CD4-positive, CD25-positive, alpha-beta regulatory T cell (primary cell): ENCODE measurements around the gene PLTP. TPM values are rescaled to one million over a fixed set of nuclear protein-coding genes. Genes with fewer than 3 reads are reported as not detected.

ENCODE experiments used
- polyA plus RNA-seq, 4 donors: library from polyadenylated mRNA; unstranded; fragments of 300-500 nt; fragmentation: Illumina TruSeq; gene quantifications; one replicate each; pipeline ENCODE4 v1.2.3, GENCODE V29; 2021
- total RNA-seq: library from RNA; stranded (reverse); gene quantifications from one replicate; pipeline ENCODE4 v1.2.3, GENCODE V29; 2022

The PLTP gene
- total and polyA plus RNA-seq, 5 donors from 2014 or later, result 0.67 to 4.6 (median 2.1) TPM; not detected in 1

Other genes starting within 250 kb of the PLTP start
- gene WFDC11, start 241.9 kb downstream of the PLTP start, total RNA-seq, result not detected
- not detected for gene WFDC11, start 241.9 kb downstream of the PLTP start, polyA plus RNA-seq
- gene WFDC13, start 210.1 kb downstream of the PLTP start, total RNA-seq, result not detected
- not detected for gene WFDC13, start 210.1 kb downstream of the PLTP start, polyA plus RNA-seq
- not detected for gene WFDC10B, start 207.1 kb downstream of the PLTP start, total RNA-seq
- not detected for gene WFDC10B, start 207.1 kb downstream of the PLTP start, polyA plus RNA-seq
- not detected for gene SPINT4, start 189.8 kb downstream of the PLTP start, total RNA-seq
- not detected for gene SPINT4, start 189.8 kb downstream of the PLTP start, polyA plus RNA-seq
- gene WFDC3, start 120.3 kb downstream of the PLTP start, total RNA-seq, result not detected
- gene WFDC3, start 120.3 kb downstream of the PLTP start, polyA plus RNA-seq, result not detected
- gene DNTTIP1, start 120.2 kb downstream of the PLTP start, total RNA-seq, result 16.4 TPM
- 10 to 100 TPM; 33.1 to 48.0 (median 45.3) TPM for gene DNTTIP1, start 120.2 kb downstream of the PLTP start, polyA plus RNA-seq
- gene UBE2C, start 99.5 kb downstream of the PLTP start, total RNA-seq, result 1.2 TPM
- gene UBE2C, start 99.5 kb downstream of the PLTP start, polyA plus RNA-seq, result 1 to 10 TPM; 3.4 to 10.0 (median 5.3) TPM
- gene TNNC2, start 84.8 kb downstream of the PLTP start, total RNA-seq, result 1.4 TPM
- gene TNNC2, start 84.8 kb downstream of the PLTP start, polyA plus RNA-seq, result 1 to 10 TPM in 1 of 4 donors, under 1 TPM in 2, not detected in 1; 0.49 to 1.5 (median 0.76) TPM
- 1.6 TPM for gene SNX21, start 78.4 kb downstream of the PLTP start, total RNA-seq
- gene SNX21, start 78.4 kb downstream of the PLTP start, polyA plus RNA-seq, result 1 to 10 TPM in 3 of 4 donors, under 1 TPM in 1; 0.94 to 2.5 (median 1.7) TPM
- 23.9 TPM for gene ACOT8, start 54.8 kb downstream of the PLTP start, total RNA-seq
- 10 to 100 TPM; 43.0 to 50.6 (median 45.7) TPM for gene ACOT8, start 54.8 kb downstream of the PLTP start, polyA plus RNA-seq
- gene ZSWIM3, start 54.5 kb downstream of the PLTP start, total RNA-seq, result 2.0 TPM
- gene ZSWIM3, start 54.5 kb downstream of the PLTP start, polyA plus RNA-seq, result 1 to 10 TPM in 3 of 4 donors, under 1 TPM in 1; 0.90 to 4.2 (median 3.1) TPM
- 7.7 TPM for gene ZSWIM1, start 30.9 kb downstream of the PLTP start, total RNA-seq
- gene ZSWIM1, start 30.9 kb downstream of the PLTP start, polyA plus RNA-seq, result 1 to 10 TPM; 1.3 to 4.3 (median 3.0) TPM
- 0.54 TPM for gene SPATA25, start 24.5 kb downstream of the PLTP start, total RNA-seq
- not detected for gene SPATA25, start 24.5 kb downstream of the PLTP start, polyA plus RNA-seq
- 0.76 TPM for gene NEURL2, start 20.9 kb downstream of the PLTP start, total RNA-seq
- 1 to 10 TPM; 1.4 to 3.0 (median 2.5) TPM for gene NEURL2, start 20.9 kb downstream of the PLTP start, polyA plus RNA-seq
- 104 TPM for gene CTSA, start 20.8 kb downstream of the PLTP start, total RNA-seq
- gene CTSA, start 20.8 kb downstream of the PLTP start, polyA plus RNA-seq, result 100 to 1,000 TPM; 148 to 190 (median 168) TPM
- 95.3 TPM for gene PCIF1, start 22.5 kb upstream of the PLTP start, total RNA-seq
- 10 to 100 TPM; 82.0 to 93.6 (median 91.8) TPM for gene PCIF1, start 22.5 kb upstream of the PLTP start, polyA plus RNA-seq
- 137 TPM for gene ZNF335, start 60.0 kb upstream of the PLTP start, total RNA-seq
- gene ZNF335, start 60.0 kb upstream of the PLTP start, polyA plus RNA-seq, result 10 to 100 TPM in 3 of 4 donors, 1 to 10 TPM in 1; 8.2 to 15.1 (median 12.0) TPM
- gene MMP9, start 96.8 kb upstream of the PLTP start, total RNA-seq, result 4.9 TPM
- gene MMP9, start 96.8 kb upstream of the PLTP start, polyA plus RNA-seq, result not detected
- gene SLC12A5, start 117.1 kb upstream of the PLTP start, total RNA-seq, result not detected
- gene SLC12A5, start 117.1 kb upstream of the PLTP start, polyA plus RNA-seq, result not detected
- gene NCOA5, start 177.8 kb upstream of the PLTP start, total RNA-seq, result 20.1 TPM
- 10 to 100 TPM; 28.9 to 38.5 (median 33.0) TPM for gene NCOA5, start 177.8 kb upstream of the PLTP start, polyA plus RNA-seq
- 1.7 TPM for gene CD40, start 206.2 kb upstream of the PLTP start, total RNA-seq
- 1 to 10 TPM; 3.9 to 8.7 (median 7.5) TPM for gene CD40, start 206.2 kb upstream of the PLTP start, polyA plus RNA-seq